GM21576 (cell line): ENCODE data around the gene HACD2.

ENCODE experiments used
- ATAC-seq: cut with Tn5 transposase; IDR thresholded peaks from one replicate; pipeline ENCODE4 v1.9.1; 2021; ENCODE audit warnings: mild to moderate bottlenecking, moderate library complexity; ENCODE audit not compliant: unreplicated experiment

HACD2 gene

GRCh38 chr3:123584988-123585937, at the start of gene HACD2:
TSS of gene HACD2 (minus strand) at chr3:123585053. CDS start at chr3:123585027, 26 bp downstream.
- ATAC-seq = peak; percentile 87

DNA sequence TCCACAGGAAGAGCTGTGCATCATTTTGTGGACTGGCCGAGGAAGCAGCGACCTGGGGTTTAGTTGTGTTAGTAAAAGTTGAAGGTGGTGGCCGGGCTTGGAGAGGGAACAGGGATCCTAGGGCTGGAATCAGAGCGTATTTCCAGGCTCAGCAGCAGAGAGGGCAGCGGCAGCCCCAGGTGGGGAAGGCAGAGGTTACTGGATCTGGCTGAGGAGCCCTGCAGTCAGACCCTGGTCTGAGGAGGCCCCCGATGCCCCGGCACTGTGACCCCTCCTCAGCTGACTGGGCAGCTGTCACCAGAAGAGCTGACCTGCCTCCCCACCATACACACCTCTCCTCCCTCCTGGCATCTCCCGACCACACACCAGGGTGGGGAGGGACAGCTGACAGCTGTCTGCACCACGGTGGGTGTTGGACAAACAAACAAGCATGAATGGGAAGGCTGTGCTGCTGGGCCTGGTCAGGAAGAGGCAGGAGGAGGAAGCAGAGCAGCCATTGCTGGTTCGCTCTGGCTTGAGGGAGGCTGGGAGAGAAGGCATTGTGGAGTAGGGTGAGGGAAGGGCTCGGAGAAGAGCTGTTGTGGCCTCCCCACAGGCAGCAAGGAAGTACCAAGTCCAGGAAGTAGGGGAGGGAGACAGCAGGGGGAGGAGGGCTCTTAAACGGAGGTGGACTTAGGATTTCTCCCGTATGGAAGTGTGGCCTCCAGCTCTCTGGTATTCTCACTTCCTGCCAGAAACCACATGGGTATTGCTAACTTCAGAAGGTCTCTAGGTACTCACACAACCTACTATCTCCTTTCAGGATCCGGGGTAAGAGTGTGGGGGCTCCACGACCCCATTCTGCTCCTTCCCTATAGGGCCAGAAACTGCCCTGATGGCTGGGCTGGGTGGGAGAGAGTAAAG, 49.5 kb upstream of the HACD2 start:
- no peak for ATAC-seq

- no peak for ATAC-seq
These were observed 48.7 kb upstream of the HACD2 start for GRCh38 chr3:123633530-123633929.

DNA sequence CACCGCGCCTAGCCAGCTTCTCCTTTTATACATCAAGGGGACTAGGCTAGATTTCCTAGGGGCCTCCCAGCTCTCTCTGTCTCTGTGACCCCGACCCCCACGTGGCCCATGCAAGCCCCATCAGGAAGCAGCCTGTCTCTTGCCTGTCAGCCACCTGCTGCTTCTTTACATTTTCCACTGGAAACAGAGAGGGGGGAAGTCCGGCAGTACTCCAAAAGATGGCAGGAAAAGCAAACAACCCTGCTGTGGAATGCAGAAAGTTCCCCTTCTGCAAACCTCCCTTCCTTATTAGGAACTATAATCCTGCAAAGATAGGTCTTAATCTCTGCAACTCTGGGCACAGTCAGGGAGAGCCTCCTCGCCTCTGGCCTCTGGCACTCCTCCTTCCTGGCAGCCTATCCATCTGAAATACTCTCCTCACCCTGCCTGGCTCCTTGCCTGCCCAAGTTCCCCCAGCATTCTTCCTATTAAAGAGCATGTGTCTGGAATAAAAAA, 47.4 kb upstream of the HACD2 start:
- no peak for ATAC-seq

DNA sequence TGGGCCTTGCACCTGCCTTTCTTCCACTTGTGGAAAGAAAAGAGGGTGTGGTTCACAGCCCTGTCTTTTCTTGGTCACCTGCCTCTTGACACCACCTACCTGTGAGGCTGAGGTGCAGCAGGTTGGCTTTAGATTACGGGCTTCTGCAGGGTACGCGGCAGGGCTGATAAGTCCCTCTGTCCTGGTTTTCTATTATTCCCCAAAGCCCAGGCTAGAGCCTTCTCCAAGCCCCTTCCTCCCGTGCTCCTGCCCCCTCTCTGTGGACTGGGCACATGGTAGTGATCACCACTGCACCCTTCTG, 44.8 kb upstream of the HACD2 start:
- no peak for ATAC-seq

- no peak for ATAC-seq
These were observed 44.3 kb upstream of the HACD2 start for GRCh38 chr3:123628996-123629746.

DNA sequence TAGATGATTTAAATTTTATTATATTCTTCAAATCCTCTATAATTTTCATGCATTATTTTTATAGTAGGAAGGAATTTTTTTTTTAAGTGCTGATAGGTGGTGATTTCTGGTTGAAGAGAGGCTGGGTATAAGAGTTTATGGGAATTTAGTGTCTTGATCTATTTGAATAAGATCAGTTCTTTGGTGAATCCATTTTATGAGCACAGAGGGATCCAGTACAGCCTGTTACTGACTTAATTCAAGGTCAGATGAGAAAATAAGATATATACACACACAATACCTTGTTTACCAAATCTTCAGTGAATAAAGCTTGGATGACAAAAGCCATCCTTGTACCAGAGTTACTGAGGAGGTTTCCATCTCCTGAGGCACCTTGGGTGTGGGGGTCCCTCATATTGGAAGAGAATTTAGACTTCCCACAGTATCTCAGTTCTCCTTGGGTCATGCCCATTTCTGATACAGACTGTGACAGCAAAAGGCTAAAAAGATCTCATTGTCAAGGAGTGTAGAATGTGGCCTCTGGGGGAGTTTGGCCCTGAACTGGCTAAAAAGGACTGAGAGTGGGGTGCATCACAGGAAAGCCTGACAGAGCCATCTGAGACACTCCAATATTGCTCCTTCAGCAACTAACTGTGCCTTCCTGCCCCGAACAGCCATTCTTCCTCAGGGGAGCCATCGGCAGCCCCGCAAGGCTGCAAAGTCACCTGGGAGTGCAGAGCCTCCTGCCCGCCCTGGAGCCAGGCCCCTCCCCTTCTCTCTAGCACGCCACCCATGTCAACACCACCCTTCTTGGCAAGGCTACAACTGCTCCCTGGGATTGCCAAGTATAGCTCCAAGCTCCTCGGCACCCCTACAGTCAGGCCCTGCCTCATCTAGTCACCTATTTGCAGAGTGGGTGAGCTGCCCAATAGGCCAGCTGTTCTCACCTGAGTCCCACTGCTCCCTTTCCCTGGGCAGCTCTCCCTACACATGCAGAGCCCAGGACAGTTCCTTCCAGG, 43.1 kb upstream of the HACD2 start:
- ATAC-seq = no peak

DNA sequence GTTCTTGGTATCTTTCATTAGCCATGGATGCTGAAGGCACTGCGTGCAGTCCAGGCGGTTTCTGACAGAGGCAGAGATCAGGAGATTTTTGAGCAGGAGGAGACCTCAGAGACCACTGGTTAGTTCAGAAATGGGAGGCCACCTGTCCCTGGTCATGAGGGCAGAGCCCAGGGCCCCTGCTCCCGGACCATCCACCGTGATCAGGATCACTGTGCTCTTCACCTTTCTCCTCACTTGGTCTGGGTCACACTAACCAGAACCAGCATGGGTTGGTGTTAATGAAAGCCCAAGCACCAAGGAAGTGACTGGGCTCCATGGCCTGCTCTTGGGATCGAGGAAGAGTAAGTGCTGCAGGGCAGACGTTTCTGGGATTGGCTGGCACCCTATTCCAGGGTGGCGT, 42.0 kb upstream of the HACD2 start:
- no peak for ATAC-seq

- no peak for ATAC-seq
These were observed 39.4 kb upstream of the HACD2 start for GRCh38 chr3:123624302-123624701.

GRCh38 chr3:123623346-123623880, 38.6 kb upstream of the HACD2 start:
- ATAC-seq = no peak

- ATAC-seq = no peak
These were observed 37.9 kb upstream of the HACD2 start for GRCh38 chr3:123622766-123623165.

DNA sequence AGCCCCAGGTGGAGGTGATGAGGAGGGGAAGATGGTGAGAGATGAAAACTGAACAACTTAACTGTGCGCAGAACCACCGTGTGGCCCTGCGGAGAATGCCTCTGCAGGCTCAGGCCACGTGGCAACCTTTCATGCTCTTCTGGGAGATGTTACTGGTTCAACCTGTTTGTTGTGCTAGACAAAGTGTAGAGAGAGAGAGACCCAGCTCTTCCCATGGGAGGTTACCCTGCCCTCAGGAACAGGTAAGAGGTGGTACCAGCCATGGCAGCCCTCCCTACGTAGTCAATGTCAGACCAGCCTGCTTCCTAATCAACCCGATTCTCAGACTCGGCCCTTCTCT, 37.0 kb upstream of the HACD2 start:
- ATAC-seq = no peak

DNA sequence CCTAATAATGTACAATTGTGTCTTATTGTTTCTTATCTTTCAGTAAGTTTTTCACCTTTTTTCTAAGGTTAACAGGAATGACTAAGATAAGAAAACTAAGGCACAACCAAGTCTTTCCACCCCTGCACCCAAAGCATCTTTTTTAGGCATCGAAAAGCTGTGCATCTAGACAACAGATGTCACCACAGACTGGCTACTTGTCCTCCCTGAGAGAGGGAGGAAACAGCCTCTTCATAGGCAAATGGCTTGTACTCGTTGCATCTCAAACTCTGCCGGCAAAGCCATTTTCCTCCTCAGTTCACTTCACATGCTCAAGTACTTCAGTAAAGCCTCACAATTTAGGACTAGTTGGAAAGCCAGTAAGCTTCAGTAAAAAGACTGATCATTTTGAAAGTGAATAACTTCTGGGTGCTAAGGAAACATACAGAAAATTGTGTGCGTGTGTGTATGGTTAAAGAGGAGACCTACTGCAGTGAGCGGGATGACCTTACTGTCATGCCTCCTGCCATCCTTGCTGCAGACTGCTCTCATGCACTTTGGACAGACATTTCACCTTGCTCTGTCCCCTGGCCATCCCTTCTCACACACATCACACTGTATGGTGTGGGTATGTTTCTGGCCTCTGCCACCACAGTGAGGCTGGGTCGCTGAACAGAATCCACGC, 36.5 kb upstream of the HACD2 start:
- ATAC-seq = no peak

DNA sequence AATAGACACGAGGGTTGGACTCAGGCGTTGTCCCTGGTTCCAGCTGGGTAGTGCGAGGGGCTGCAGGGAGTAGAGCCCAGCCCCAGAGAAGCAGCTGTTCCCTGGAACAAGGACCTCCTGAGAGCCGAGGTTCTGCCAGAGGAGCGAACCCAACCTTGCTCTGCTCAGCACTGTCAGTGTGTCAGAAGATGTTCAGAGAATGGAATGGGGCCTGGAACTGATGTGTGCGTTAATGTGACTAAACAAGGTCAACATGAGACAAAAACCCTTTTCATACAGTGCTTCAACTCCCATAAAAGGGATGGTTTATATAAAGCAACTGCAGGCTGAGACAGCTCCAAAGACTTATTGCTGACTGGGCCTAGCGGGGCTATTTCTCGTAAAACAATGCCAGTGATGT, 35.5 kb upstream of the HACD2 start:
- ATAC-seq = no peak

DNA sequence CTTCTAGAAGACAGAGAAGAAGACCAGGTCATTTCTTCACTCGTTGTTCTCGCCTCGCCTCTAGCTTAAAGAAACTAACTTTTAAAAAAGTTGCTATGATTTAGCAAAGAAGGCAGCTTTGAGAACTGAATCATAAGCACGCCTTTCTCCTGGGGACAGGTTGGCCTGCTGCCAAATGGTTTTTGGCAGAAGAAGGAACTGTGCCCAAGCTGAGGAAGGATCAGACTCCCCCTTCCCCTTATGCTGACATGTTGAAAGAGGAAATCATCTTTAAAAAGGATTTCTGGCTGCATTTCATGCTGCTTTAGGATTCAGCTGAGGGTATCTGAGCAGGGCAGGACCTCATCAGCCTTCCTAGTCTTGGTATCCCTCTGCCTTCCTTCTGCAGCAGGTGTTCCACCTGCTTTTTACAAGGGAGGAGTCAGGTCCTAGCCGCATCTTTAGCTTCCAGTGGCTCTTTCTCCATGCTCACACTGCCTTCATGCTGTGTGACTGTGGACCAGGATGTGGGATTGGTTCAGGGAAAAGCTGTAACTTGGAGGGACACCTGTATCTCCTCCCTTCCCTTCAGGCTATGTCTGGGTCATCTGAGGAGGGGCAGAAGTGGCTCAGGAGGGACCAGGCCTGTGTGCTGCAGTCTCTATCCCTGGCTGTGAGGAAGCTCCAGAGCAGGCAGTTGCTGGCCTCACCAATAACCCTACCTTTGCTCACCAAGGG, 34.1 kb upstream of the HACD2 start:
- no peak for ATAC-seq

GRCh38 chr3:123618076-123618708, 33.3 kb upstream of the HACD2 start:
- no peak for ATAC-seq

DNA sequence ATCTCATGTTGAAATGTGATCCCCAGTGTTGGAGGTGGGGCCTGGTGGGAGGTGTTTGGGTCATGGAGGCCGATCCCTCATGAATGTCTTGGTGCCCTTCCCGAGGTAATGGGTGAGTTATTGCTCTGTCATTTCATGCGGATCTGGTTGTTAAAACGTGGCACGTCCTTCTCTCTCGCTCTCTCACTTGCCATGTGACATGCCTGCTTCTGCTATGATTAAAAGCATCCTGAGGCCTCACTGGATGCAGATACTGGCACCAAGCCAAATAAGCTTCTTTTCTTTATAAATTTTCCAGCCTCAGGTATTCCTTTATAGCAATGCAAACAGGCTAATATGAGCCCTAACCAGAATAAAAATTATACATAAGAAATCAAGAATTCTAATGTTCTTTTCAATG, 31.7 kb upstream of the HACD2 start:
- no peak for ATAC-seq

DNA sequence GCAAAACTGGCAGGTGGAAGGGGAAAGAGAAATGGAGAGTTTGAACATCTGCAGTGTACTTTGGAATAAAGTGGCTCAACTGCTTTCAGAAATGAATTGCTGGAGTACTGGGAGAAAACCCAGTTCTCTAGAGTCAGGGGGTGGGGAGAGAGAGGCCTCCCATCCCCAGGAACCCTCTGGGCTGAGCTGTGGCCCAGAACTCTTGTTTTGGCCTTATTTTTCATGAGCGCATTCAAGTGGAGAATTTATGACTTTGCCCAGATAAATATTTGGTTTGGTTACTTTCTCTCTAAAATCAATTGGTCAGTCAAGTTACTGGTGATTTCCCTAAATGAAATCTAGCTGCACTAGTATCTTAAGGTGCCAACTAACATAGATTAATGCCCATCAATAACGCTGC, 28.7 kb upstream of the HACD2 start:
- no peak for ATAC-seq
